GM19324 (cell line): ENCODE measurements around the gene TTC5.
"Not testable (repeated sequence)": the region's sequence is repeated elsewhere in the genome, so short reads cannot be mapped to it uniquely, and the experiment has no call there.

ENCODE experiments used
- ATAC-seq: cut with Tn5 transposase; IDR thresholded peaks from one replicate; pipeline ENCODE4 v1.9.1; 2021; ENCODE audit warnings: mild to moderate bottlenecking, moderate library complexity; ENCODE audit not compliant: unreplicated experiment, low FRiP score

TTC5 gene

GRCh38 chr14:20306079-20306423 is 300 bp upstream of the TTC5 start:
- no peak for ATAC-seq

DNA sequence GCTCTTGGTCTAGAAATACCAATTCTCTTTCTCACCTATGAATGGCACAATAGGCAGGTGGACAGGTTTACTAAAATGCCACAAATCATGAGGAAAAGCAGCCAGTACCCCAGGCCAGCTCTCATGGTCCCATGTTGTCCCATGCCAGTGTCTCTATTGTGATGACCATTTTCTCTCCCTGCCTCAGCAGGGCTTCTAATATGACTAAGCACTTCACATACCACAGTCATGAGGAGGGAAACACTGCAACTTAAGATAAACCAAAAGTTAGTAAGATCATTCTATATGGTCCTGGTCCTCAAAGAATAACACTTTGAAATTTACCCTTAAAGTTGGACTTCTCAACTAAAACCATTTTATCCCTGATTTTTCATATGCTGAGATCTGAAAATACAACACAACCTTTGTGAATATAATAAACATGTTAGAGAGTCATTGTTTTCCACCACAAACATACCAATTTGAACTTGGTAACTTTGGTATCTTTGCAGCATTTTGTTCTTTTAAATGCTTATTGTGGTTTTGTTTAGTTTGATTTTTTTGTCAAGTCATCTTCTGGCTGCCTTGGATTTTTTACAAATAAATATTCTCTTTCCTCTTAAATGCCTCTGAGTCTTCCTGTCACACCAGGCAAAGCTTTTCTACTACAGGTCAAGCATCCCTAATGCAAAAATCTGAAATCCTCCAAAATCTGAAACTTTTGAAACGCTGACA is 3.6 kb downstream of the TTC5 start:
- no peak for ATAC-seq

GRCh38 chr14:20295067-20295466 is 10.7 kb downstream of the TTC5 start:
- peak; percentile 60 for ATAC-seq

GRCh38 chr14:20294636-20295035 is 11.1 kb downstream of the TTC5 start:
- no peak for ATAC-seq

DNA sequence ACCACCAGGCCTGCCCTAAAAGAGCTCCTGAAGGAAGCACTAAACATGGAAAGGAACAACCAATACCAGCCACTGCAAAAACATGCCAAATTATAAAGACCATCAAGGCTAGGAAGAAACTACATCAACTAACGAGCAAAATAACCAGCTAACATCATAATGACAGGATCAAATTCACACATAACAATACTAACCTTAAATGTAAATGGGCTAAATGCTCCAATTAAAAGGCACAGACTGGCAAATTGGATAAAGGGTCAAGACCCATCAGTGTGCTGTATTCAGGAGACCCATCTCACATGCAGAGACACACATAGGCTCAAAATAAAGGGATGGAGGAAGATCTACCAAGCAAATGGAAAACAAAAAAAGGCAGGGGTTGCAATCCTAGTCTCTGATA is 23.8 kb downstream of the TTC5 start:
- ATAC-seq, result not testable (repeated sequence)

- not testable (repeated sequence) for ATAC-seq
Measured at GRCh38 chr14:20280265-20280664, 25.5 kb downstream of the TTC5 start.

DNA sequence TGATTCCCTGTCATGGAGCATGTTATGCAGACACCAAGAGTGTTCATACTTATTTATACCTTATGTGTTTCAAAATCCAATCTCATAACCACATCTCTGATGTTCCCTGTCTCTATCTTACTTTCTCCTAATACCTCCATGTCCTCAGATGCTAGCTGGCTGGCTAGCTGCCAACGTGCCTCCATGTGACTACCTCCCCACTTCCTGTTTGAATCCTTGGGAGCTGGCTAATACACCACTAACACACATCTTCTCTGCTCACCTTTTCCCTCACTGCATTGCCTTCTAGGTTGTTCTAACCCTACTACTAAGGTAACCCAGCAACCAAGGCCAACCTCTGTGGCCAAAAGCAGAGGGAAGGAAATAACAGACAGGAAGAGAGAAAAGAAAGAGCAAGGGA is 27.3 kb downstream of the TTC5 start:
- ATAC-seq, result no peak

- ATAC-seq, result no peak
Measured at GRCh38 chr14:20277409-20277808, 28.3 kb downstream of the TTC5 start.

DNA sequence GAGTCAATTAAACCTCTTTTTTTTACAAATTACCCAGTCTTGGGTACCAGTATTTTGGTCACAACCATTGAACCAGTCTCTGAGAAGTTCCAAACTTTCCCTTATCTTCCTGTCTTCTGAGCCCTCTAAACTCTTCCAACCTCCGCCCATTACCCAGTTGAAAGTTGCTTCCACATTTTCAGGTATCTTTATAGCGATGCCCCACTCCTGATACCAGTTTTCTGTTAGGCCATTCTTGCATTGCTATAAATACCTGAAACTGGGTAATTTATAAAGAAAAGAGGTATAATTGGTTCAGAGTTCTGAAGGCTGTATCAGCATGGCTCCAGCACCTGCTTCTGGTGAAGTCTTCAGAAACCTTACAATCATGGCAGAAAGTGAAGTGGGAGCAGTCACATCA is 31.7 kb downstream of the TTC5 start:
- ATAC-seq, result no peak

DNA sequence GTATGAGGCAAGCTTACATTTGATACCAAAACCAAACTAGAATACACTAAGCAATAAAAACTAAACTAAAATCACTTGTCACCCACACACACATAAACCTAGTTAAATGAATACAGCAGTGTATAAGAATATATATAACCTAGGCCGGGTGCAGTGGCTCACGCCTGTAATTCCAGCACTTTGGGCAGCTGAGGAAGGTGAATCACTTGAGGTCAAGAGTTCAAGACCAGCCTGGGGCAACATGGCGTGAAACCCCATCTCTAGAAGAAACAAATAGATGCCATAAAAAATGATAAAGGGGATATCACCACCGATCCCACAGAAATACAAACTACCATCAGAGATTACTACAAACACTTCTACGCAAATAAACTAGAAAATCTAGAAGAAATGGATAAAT is 41.4 kb downstream of the TTC5 start:
- not testable (repeated sequence) for ATAC-seq

- no peak for ATAC-seq
Measured at GRCh38 chr14:20262642-20263128, 43.1 kb downstream of the TTC5 start.

DNA sequence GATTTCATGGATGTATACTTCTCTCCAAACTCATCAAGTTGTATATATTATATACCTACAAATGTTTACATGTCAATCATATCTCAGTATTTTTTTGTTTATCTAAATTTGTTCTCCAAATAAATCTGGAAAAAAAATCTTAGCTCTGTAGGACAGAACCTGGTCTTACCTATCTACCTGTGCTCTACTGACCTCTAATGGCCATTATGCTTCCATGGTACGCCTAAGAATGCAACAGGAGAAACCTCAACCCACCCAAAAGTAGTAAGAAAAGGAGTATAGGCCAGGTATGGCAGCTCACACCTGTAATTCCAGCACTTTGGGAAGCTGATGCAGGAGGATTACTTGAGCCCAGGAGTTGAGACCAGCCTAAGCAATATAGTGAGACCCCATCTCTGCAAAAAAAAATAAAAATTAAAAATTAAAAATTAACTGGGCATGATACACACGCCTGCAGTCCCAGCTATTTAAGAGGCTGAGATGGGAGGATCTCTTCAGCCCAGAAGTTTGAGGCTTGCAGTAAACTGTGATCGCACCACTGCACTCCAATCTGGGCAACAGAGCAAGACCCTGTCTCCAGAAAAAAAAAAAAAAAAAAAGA is 58.0 kb downstream of the TTC5 start:
- ATAC-seq, result no peak
